Right lobe of liver (tissue), 6 donors: ENCODE data around the gene TMEM92. TPM values are rescaled to one million over a fixed set of nuclear protein-coding genes. Genes with fewer than 3 reads are reported as not detected.

Experiments used
- ATAC-seq, 4 donors: fragments of 200-7000 bp; cut with Tn5 transposase; one replicate each; pipeline ENCODE4 v1.9.1; 2020; ENCODE audit warnings: mild to moderate bottlenecking in 4 of 4, moderate library complexity in 4 of 4
- DNase-seq, 3 donors: peaks; one replicate each; pipeline ENCODE4 v3.0.0-alpha.2; 2020
- H3K27ac ChIP-seq, 3 donors: fragments of 200-600 bp; one replicate each; pipeline ENCODE4 v1.8.0; 2022
- H3K27me3 ChIP-seq, 2 donors: fragments of 200-600 bp; one replicate each; pipeline ENCODE4 v1.8.0; 2022
- H3K36me3 ChIP-seq, 4 donors: fragments of 200-600 bp; sonication (generic) in 1 of 4; one replicate each; pipeline versions ENCODE4 v1.5.1 to v1.8.0; 2017 to 2022; ENCODE audit warnings: control low read depth in 1 of 4
- H3K4me1 ChIP-seq, 4 donors: fragments of 200-600 bp; sonication (generic) in 1 of 4; one replicate each; pipeline versions ENCODE4 v1.5.1 to v1.8.0; 2017 to 2022; ENCODE audit warnings: control low read depth in 1 of 4
- H3K4me3 ChIP-seq, 3 donors: fragments of 200-600 bp; one replicate each; pipeline ENCODE4 v1.8.0; 2022
- H3K9me3 ChIP-seq, 4 donors: fragments of 200-600 bp; sonication (generic) in 1 of 4; one replicate each; pipeline versions ENCODE4 v1.5.1 to v1.8.0; 2017 to 2022; ENCODE audit warnings: control low read depth in 1 of 4
- POLR2A ChIP-seq: fragments of 450-650 bp; IDR thresholded peaks from one replicate; pipeline ENCODE4 v1.6.1; 2017; ENCODE audit warnings: antibody characterized with exemption, mild to moderate bottlenecking
- WGBS: methylation state at CpG from one replicate; pipeline ENCODE4 v1.1.6; 2018; ENCODE audit warnings: low coverage, low lambda C conversion rate; ENCODE audit not compliant: insufficient coverage; ENCODE audit errors: missing lambda C conversion rate; 5-methylcytosine and 5-hydroxymethylcytosine counted together
- intact Hi-C, 2 donors: fragments of 100-400 bp; cut with DNase I; formaldehyde crosslinking; loops; one replicate each; pipeline versions ENCODE4 v1.11.2 to v1.14.1; 2022
- total RNA-seq, 6 experiments: library from RNA; depleted of rRNA in 2 of 6; stranded (reverse); fragments of >200 nt in 2 of 6; fragmentation: NEBNext Ultra II Directional in 3 of 6; extraction: Animal tissue kit (Norgen Biotek cat#: 25700) in 3 of 6; gene quantifications; one replicate each; pipeline versions ENCODE4 v1.1.0 to v1.2.4, GENCODE V29; 2016 to 2023
- TF ChIP-seq, protein P1 (sequence below), 4 donors: fragments of 200-600 bp in 3 of 4; fragments of 450-650 bp in 1 of 4; IDR thresholded peaks; one replicate each; pipeline versions ENCODE4 v1.5.1 to v1.8.0; 2016 to 2022; ENCODE audit warnings: antibody characterized with exemption in 4 of 4, mild to moderate bottlenecking in 2 of 4
- donor health status: DM: no; HTN: yes; CAD: no.
- donor health status: DM: no; HTN: no; CAD: no.
- donor health status: DM: no; HTN: no; CAD: no.
- donor health status: DM: no; HTN: yes; CAD: no.
- donor health status: DM: no; HTN: yes; CAD: no.

The TMEM92 gene
- total RNA-seq, 6 experiments from 2014 or later: 1.5 to 20.0 (median 8.7) TPM

DNA sequence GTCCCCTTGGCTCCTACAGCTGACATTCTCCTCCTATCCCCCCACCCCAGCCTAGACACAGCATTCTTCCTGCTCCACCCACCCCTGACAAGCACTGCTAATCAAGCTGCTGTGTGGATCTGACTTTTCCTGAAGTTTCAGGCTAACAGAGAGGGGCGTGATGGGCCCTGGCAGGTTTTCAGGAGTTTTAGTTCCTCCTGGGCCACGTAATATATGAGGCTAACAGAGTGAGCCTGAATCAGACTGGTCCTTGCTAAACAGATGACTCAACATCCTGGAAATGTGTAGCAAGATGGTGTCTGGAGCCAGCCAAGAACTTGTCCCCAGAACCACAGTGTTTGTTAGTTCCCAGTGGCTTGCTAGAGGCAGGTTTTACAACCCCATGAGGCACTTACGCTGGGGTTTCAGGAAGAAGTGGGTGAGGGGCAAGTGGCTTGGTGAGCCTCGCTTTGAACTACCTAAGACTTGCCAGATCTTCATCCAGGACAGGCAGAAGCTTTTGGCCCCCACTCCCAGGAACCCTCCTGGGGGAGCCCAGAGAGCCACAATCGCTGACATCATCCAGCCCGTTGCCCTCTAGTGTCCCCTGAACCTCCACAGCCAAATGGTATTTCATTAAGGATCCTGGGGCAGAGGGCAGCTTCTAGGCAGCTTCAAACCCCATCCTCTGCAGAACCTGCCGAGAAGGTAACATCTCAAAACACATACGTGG is 15.9 kb downstream of the TMEM92 start:
- H3K36me3 ChIP-seq: no peaks in the 10 kb centered on the region
- peak overlapping the region in 1 of 3 donors; percentile 20 for H3K4me3 ChIP-seq
- intact Hi-C loops: no loop called here
- TF ChIP-seq POLR2A: peak; percentile 31
- TF ChIP-seq, protein P1, sequence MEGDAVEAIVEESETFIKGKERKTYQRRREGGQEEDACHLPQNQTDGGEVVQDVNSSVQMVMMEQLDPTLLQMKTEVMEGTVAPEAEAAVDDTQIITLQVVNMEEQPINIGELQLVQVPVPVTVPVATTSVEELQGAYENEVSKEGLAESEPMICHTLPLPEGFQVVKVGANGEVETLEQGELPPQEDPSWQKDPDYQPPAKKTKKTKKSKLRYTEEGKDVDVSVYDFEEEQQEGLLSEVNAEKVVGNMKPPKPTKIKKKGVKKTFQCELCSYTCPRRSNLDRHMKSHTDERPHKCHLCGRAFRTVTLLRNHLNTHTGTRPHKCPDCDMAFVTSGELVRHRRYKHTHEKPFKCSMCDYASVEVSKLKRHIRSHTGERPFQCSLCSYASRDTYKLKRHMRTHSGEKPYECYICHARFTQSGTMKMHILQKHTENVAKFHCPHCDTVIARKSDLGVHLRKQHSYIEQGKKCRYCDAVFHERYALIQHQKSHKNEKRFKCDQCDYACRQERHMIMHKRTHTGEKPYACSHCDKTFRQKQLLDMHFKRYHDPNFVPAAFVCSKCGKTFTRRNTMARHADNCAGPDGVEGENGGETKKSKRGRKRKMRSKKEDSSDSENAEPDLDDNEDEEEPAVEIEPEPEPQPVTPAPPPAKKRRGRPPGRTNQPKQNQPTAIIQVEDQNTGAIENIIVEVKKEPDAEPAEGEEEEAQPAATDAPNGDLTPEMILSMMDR (IDR thresholded peaks at IDR 0.05): no peak
- H3K4me1 ChIP-seq: peaks cover 0 to 29% (median 2%) of the 10 kb centered on the region in 4 donors
- ATAC-seq: peak; percentile 80 to 87 (median 82)
- 10% methylated on average over 5 of the region's 8 CpGs for WGBS
- H3K27ac ChIP-seq: peak overlapping the region in 2 of 3 donors; percentile 29 to 65
- H3K9me3 ChIP-seq: no peaks in the 10 kb centered on the region
- H3K27me3 ChIP-seq: no peaks in the 10 kb centered on the region
- peak in 1 of 3 donors; percentile 73 for DNase-seq

DNA sequence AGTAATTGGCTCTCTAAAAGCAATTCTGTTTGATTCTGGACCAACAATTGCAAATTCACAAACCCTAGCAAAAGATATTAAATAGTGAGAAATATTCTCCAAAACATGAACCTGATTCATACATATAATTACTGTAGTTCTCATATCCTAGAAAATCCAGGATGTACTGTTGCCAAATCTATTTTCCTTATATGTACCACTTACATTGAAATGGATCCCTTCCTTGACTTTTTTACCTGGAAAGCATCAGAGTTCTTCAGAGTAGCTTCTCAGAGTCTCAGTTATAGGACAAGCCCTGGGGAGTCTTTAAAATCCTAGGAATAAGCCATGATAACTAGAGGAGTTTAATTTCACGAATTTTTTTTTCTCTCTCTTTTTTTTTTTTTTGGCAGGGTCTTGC is 16.7 kb downstream of the TMEM92 start:
- H3K36me3 ChIP-seq: no peaks in the 10 kb centered on the region
- no peaks in the 10 kb centered on the region for H3K9me3 ChIP-seq
- TF ChIP-seq, protein P1 (IDR thresholded peaks at IDR 0.05): no peak
- TF ChIP-seq POLR2A: no peak
- H3K4me3 ChIP-seq: no peak overlapping the region
- 56% methylated on average over 1 of the region's 1 CpG for WGBS
- H3K27me3 ChIP-seq: no peaks in the 10 kb centered on the region
- intact Hi-C loops: no loop called here
- H3K4me1 ChIP-seq: peaks cover 0 to 29% (median 2%) of the 10 kb centered on the region in 4 donors
- H3K27ac ChIP-seq: no peak overlapping the region
- ATAC-seq (no peak), DNase-seq (no peak)

DNA sequence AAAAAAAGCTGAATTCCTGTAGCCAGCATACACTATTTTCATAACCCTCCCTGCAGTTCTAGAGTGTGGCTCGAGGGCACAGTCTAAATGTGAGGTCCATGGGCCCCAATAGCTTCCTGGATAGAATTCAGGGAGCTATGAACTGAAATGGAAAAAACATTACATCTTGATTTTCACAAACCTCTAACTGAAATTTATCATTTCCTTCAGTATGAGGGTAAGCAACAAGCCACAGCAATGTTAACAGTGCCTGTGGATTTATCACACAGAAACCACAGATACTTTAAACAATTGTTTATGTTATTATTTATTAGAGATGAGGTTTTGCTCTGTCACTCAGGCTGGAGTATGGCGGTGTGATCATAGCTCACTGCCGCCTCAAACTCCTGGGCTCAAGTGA is 18.2 kb downstream of the TMEM92 start:
- WGBS: 75% methylated on average over 3 of the region's 3 CpGs
- Histone ChIP-seq H3K27me3 (no peaks in the 10 kb centered on the region), H3K9me3 (no peaks in the 10 kb centered on the region), H3K27ac (no peak overlapping the region), H3K36me3 (no peaks in the 10 kb centered on the region), H3K4me3 (no peak overlapping the region), H3K4me1 (peaks cover 0 to 22% (median 2%) of the 10 kb centered on the region in 4 donors)
- ATAC-seq (no peak), DNase-seq (no peak)
- intact Hi-C loops: no loop called here
- TF ChIP-seq POLR2A: no peak
- TF ChIP-seq, protein P1 (IDR thresholded peaks at IDR 0.05): no peak

DNA sequence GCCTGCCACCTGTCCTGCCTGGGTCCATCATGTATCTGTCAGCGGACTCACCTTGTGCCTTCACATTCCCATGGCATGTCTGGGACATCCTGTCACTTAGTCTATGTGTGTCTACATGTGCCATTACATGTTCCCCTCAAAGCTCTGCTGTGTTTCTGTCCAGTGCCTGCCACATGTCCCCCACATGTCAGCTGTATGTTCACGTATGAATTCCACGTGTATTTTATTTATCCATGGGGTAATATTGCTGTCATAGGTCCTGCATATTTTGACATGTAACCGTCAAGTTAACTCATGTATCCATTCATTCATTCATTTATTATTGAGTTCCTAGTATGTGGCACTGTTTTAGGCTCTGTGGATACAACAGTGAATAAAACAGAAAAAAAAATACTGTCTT is 20.8 kb downstream of the TMEM92 start:
- H3K4me3 ChIP-seq: no peak overlapping the region
- intact Hi-C loops: loop anchor here (5.0 kb wide), 1 partner anchor 93 kb away; the partner anchor contains the start of gene COL1A1 (in 2 of the 2)
- no peaks in the 10 kb centered on the region for H3K36me3 ChIP-seq
- no peak overlapping the region for H3K27ac ChIP-seq
- TF ChIP-seq, protein P1 (IDR thresholded peaks at IDR 0.05): no peak
- no peak for TF ChIP-seq POLR2A
- ATAC-seq: no peak
- WGBS: 70% methylated on average over 4 of the region's 4 CpGs
- peak in 1 of 3 donors; percentile 4 for DNase-seq
- no peaks in the 10 kb centered on the region for H3K27me3 ChIP-seq
- no peaks in the 10 kb centered on the region for H3K9me3 ChIP-seq
- H3K4me1 ChIP-seq: peaks cover 0 to 6% (median 0%) of the 10 kb centered on the region in 4 donors
